Retinal pigment epithelial cell (primary cell): ENCODE results near the gene SLC41A3.

Source experiments
- DNase-seq: peaks from one replicate; pipeline ENCODE4 v3.0.0-alpha.2; 2010; ENCODE audit warnings: low read depth
- H3K4me3 ChIP-seq: 2 replicates; pipeline ENCODE4 v1.5.1; 2011; ENCODE audit warnings: mild to moderate bottlenecking, low read length, control low read depth, moderate library complexity
- TF ChIP-seq, protein P1 (sequence below): conservative IDR thresholded peaks from 2 replicates; pipeline ENCODE4 v1.5.1; 2011; ENCODE audit warnings: low read depth, low read length, control low read depth, inconsistent platforms

Gene SLC41A3

DNA sequence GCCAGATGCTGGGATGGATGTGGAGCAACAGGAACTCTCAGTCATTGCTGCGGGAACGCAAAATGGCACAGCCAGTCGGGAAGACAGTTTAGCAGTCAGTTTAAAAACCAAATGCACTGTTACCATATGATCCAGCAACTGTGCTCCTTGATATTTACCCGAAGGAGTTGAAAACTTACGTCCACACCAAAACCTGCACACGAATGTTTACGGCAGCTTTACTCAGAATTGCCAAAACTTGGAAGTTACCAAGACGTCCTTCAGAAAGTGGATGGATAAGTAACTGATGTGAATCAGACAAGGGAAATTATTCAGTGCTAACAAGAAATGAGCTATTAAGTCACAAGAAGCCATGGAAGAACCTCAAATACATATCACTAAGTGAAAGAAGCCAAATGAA lies 36.1 kb upstream of the SLC41A3 start:
- no peak for DNase-seq

DNA sequence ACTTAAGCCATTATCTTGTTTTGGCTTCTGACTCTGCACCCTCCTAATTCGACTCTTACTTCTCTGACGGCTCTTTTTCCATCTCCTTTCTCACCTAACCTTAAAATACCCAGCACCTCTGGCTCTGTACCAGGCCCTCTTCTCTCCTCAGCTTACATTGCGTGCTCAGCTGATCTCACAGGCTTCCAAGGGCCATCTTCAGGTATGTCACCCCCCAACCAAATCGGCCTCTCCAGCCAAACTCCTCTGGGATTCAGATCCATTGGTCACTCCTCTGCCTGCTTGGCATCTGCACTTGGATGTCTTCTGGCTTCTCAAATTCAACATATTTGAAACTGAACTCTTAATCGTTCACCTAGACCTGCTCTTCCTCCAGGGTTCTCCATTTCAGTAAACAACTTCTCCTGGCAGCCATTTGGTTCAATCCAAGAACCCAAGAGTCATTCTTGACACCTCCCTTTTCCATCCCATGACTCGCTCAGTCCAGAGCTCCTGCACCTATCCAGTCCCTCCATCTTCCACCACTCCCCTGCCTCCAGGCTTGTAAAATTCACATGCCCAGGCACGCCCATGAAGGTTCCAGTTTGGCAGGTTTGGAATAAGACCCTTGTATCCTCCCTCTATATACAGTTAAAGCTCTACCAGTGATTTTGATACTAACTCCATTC lies 35.2 kb upstream of the SLC41A3 start:
- no peak for DNase-seq
- H3K4me3 ChIP-seq: no peak overlapping the region
- TF ChIP-seq, protein P1, sequence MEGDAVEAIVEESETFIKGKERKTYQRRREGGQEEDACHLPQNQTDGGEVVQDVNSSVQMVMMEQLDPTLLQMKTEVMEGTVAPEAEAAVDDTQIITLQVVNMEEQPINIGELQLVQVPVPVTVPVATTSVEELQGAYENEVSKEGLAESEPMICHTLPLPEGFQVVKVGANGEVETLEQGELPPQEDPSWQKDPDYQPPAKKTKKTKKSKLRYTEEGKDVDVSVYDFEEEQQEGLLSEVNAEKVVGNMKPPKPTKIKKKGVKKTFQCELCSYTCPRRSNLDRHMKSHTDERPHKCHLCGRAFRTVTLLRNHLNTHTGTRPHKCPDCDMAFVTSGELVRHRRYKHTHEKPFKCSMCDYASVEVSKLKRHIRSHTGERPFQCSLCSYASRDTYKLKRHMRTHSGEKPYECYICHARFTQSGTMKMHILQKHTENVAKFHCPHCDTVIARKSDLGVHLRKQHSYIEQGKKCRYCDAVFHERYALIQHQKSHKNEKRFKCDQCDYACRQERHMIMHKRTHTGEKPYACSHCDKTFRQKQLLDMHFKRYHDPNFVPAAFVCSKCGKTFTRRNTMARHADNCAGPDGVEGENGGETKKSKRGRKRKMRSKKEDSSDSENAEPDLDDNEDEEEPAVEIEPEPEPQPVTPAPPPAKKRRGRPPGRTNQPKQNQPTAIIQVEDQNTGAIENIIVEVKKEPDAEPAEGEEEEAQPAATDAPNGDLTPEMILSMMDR: no peak

More for the DNA sequence above, 36.1 kb upstream of the SLC41A3 start:
- no peak overlapping the region for H3K4me3 ChIP-seq
- TF ChIP-seq, protein P1: no peak

DNA sequence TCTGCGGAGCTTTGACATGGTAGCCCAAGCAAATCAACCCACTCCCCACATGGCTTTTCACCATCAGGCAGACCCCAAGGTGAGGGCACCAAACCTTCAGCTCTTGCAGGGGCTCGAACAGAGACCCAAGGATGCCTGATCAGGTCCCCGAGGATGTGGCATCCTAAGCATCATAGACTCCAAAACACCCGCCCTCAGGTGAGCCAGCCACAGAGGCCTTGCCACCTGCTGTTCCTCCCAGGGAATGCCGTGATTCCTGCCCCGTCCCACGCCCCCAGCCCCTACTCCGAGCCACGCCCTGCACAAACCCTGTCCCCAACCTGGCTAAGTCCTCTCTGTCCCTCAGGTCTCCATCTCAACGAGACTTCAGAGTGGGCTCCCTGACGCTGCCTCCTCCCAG lies 34.7 kb upstream of the SLC41A3 start:
- no peak overlapping the region for H3K4me3 ChIP-seq
- TF ChIP-seq, protein P1: no peak
- DNase-seq: no peak

DNA sequence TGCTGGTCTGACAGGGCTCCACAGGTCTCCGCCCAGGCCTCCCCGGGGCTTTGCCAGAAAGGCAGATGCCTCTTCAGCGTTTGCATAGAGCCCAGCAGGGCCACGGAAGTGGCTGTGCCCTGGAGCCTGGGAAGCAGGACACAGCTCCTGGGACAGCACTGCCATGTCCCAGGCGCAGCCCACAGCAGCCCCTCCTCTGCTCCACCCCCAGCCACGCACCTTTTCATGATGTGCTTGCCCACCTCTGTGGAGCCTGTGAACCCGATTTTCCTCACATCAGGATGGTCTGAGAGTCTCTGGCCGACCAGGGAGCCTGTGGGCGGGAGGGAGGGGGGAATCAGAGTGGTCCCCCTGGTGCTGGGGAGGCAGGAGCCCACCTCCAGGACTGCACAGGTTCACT lies 33.9 kb upstream of the SLC41A3 start:
- no peak overlapping the region for H3K4me3 ChIP-seq
- no peak for DNase-seq
- TF ChIP-seq, protein P1: no peak

DNA sequence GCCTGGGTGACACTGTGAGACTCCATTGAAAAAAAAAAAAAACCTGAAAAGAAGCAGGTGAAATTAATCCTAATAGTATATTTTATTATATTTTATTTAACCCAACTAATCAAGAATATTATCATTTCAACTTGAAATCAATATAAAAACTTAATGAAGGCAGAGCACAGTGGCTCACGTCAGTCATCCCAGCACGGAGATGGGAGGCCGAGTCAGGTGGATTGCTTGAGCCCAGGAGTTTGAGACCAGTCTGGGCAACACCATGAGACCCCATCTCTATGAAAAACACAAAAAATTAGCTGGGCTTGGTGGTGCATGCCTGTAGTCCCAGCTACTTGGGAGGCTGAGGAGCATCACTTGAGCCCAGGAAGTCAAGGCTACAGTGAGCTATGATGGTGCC lies 33.3 kb upstream of the SLC41A3 start:
- DNase-seq: no peak
- no peak overlapping the region for H3K4me3 ChIP-seq
- TF ChIP-seq, protein P1: no peak

DNA sequence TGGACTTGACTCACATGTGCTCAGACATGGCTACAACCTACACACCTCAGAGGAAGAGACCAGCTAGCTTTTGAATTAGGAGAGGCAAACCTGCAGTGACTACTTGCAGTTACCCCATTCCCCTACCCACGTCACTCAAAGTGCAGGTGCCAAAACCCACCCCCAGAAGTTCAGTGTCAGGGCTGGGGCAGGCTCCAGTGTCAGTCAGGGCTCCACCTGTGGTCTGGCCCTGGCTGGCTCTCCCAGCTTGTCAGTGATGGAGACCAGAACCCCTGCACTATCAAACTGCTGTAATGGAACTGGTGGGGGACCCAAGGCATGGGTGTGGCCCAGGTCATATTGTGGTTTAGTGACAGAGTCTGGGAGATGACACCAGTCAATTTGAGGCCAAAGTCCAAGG lies 32.6 kb upstream of the SLC41A3 start:
- TF ChIP-seq, protein P1: no peak
- DNase-seq: no peak
- H3K4me3 ChIP-seq: no peak overlapping the region
